Measurements from ENCODE around the gene RFPL2.
"Not testable (repeated sequence)": the region's sequence is repeated elsewhere in the genome, so short reads cannot be mapped to it uniquely, and the experiment has no call there.

Gene RFPL2

DNA sequence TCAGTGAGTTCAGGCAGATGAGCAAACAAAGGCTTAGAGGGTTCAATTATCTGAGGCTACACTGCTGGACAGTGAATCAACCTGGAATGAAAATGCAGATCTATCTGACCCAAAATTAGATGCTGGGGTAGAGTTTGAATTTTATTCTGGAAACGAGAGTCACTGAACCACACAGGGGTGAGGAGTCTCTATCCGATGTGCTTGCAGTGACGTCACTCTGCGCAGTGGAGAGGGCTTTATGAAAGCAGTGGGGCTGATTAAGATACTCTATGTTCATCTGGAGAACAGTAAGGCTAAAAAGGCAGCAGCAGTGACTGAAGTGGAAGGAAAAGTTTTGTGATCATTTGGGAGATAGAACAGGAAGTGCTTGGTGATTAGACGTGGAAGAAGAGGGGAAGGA is 44.5 kb downstream of the RFPL2 start:
- DNase-seq, result not testable (repeated sequence)

DNA sequence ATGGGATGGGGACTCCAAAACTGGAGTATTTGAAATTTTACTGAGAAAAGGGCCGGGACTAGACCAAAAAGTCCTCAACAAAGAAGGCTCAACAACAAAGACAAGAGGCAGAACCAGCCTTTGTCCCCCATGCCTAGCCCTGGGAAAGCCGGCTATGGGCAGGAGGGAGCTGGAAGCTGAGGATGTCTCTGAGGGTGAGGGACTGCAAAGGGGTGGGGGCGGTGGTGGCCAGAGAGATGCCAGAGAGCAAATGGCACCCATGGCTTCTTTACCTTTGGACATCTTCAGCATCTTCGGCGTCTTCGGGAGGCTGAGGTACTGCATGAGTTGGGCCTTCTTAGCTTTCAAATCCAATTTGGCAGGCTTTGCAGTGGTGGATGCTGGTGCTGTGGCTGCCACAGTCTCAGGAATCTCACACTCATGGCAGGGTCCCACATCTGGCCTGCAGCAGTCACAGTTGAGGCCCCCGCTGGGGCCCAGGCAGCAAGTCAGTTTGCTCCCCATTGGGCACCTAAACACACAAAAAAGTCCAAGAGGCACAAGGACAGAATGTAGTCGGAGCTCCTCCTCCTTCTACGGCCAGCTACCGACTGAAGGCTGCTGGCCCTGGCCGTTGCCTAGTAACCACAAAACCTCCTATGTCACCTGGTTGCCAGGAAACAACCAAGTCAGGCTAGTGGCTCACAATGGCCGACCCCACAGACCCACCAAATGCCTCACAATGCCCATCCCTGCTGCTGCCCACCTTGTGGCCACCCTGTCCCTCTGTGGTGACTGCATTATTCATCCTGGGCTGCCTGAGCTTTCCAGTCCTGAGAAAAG is 46.0 kb downstream of the RFPL2 start, which contains the start of gene C22orf42:
C22orf42 (minus strand) TSS at position 592 of the 822 bp plus-strand sequence; CDS start at position 504, 88 bp downstream.
- DNase-seq, result no peak

- DNase-seq, result not testable (repeated sequence)
Measured at GRCh38 chr22:32157632-32158031, 47.2 kb downstream of the RFPL2 start.

- not testable (repeated sequence) for DNase-seq
Measured at GRCh38 chr22:32154727-32155126, 50.1 kb downstream of the RFPL2 start.

DNA sequence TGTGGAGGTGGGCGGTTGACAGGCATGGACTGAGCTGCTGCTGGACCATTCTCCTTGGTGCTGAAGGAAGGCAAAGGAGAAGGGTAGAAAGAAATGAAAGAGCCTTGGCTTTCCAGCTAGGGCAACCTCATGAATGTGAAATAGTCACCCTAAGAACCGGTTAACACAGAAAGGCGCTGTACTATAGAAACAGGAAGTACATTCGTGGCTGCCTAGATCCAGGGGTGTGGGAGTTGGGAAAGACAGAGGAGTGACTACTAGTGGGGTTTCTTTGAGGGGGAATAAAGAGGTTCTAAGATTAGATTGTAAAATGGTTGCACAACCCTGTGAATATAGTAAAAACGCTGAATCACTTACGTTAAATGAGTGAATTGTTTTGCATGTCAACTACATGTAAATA is 53.2 kb downstream of the RFPL2 start:
- not testable (repeated sequence) for DNase-seq

- DNase-seq, result not testable (repeated sequence)
Measured at GRCh38 chr22:32150647-32151046, 54.2 kb downstream of the RFPL2 start.

DNA sequence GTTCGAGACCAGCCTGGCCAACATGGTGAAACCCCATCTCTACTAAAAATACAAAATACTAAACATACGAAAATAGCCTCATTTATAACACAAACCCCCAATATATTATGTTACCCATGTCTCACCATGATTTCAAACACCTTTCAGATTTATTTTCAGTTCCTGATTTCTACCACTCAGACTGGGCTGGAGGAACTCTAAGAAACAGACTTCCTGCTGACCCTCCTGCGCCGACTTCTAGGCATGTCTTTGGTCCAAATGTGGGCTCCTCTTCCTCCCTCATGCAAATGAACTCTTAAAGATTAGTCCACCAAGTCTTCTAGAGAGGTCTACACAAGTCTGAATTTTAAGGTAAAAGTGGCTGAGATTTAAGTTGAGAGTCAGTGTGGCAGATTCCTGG is 56.5 kb downstream of the RFPL2 start:
- DNase-seq, result not testable (repeated sequence)

DNA sequence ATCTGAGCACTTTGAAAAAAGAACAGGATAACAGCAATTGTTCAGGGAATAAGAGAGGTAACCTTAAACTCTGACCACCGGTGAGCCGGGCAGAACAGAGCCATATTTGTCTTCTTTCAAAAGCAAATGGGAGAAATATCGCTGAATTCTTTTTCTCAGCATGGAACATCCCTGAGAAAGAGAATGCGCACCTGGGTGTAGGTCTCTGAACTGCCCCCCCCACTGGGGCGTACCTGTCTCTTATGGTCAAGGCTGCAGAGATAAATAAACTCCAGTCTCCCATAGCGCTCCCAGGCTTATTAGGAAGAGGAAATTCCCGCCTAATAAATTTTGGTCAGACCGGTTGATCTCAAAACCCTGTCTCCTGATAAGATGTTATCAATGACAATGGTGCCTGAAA is 57.7 kb downstream of the RFPL2 start:
- DNase-seq, result not testable (repeated sequence)

DNA sequence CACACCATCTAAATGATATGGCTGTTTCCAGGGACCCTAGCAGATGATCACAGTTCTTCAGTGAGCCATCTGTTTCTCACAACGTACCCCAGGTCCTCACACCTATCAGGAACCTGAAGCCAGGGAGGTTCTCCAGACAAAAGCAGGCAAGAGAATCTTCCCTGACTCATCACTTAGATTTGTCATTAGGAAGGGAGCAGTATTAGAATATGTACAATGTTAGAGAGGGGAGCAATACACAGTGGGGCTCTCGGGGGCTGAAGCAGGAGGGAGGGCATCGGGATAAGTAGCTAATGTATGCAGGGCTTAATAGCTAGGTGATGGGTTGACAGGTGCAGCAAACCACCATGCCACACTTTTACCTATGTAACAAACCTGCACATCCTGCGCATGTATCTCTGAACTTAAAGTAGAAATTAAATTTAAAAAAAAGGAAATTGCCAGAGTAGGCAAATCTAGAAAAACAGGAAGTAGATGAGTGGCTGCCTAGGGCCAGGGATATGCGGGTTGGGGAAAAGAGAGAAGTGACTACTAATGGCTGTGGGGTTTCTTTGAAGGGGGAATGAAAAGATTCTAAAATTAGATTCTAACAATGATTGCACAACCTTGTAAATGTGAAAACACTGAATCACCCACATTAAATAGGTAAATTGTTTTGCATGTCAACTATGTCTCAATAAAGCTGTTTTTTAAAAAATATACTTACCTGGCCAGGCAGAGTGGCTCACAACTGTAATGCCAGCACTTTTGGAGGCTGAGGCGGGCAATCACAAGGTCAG is 60.2 kb downstream of the RFPL2 start:
- DNase-seq, result no peak

- DNase-seq, result no peak
Measured at GRCh38 chr22:32142600-32142999, 62.3 kb downstream of the RFPL2 start.

- not testable (repeated sequence) for DNase-seq
Measured at GRCh38 chr22:32140688-32141087, 64.2 kb downstream of the RFPL2 start.
